ENCODE measurements around the gene CFAP299. TPM values are rescaled to one million over a fixed set of nuclear protein-coding genes. Genes with fewer than 3 reads are reported as not detected.

CFAP299 gene
- polyA plus RNA-seq, 1 experiment, result 3.3 TPM

DNA sequence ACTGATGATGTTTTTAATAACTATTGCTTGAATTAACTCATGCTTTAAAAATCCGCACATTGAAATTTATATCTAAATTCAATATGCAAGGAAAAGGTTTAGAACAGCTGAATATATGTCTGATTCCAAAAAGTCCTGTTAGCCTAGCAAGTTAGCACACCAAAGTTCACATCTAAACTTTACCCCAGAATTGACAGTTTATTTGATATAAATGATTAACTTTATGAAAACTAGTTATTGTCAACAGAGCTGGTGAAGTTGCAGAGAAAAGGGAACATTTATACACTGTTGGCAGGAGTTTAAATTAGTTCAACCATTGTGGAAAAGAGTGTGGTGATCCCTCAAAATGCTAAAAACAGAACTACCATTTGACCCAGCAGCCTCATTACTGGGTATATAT is 574.4 kb downstream of the CFAP299 start:
- TF ChIP-seq, protein P1, sequence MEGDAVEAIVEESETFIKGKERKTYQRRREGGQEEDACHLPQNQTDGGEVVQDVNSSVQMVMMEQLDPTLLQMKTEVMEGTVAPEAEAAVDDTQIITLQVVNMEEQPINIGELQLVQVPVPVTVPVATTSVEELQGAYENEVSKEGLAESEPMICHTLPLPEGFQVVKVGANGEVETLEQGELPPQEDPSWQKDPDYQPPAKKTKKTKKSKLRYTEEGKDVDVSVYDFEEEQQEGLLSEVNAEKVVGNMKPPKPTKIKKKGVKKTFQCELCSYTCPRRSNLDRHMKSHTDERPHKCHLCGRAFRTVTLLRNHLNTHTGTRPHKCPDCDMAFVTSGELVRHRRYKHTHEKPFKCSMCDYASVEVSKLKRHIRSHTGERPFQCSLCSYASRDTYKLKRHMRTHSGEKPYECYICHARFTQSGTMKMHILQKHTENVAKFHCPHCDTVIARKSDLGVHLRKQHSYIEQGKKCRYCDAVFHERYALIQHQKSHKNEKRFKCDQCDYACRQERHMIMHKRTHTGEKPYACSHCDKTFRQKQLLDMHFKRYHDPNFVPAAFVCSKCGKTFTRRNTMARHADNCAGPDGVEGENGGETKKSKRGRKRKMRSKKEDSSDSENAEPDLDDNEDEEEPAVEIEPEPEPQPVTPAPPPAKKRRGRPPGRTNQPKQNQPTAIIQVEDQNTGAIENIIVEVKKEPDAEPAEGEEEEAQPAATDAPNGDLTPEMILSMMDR (IDR thresholded peaks at IDR 0.05; ENCODE audit: insufficient read depth, low read depth, low read length), result no peak
- ChIA-PET CTCF (no interaction called here), POLR2A (no interaction called here)

DNA sequence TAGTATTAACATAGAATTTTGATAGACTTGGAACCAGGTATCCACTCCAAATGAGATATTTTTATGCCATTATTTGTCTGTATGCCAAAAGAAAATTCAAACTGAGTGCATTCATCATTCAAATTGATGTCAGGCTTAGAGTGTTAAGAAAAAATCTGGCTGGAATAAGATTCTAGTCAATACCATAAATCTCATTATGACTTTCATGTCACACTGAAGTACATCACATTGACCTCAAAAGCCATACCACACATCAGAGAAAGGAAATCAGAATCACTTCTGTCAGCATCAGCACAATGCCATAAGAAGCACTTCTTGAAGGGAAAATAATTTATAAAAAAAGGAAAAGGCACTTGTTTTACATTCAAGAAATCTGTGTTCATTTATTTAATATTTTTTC is 575.9 kb downstream of the CFAP299 start:
- CTCF ChIA-PET, result no interaction called here
- no peak overlapping the region for H3K4me3 ChIP-seq (ENCODE audit: low read depth, low read length)

More for the DNA sequence above, 574.4 kb downstream of the CFAP299 start:
- DNase-seq (ENCODE audit: low read depth), result no peak
- Histone ChIP-seq H3K36me3 (ENCODE audit: control insufficient read depth, insufficient read depth, low read length) (no peaks in the 10 kb centered on the region), H3K27me3 (ENCODE audit: control insufficient read depth, insufficient read depth, low read length) (no peaks in the 10 kb centered on the region), H3K4me3 (ENCODE audit: low read depth, low read length) (no peak overlapping the region)

DNA sequence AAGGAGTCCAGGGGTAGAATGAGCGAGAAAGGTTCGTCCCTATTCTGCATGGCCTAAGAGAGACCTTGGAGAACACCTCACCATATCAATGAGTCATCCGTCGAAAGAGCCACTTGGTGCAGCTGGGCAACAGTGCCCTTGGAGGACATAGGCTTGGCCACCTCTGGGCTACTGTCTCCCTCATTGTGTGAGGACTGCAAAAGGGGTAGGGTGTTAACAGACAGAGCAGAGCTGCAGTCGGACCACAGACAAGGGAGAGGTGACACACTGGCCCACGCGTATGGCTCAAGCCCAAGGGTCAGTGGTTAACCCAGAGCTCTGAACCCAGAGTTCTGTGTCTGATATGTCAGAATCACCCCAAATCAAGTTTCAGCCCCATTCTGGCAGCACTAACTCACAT is 576.8 kb downstream of the CFAP299 start:
- Histone ChIP-seq H3K4me3 (ENCODE audit: low read depth, low read length) (no peak overlapping the region), H3K36me3 (ENCODE audit: control insufficient read depth, insufficient read depth, low read length) (no peaks in the 10 kb centered on the region), H3K27me3 (ENCODE audit: control insufficient read depth, insufficient read depth, low read length) (no peaks in the 10 kb centered on the region)
- DNase-seq (ENCODE audit: low read depth), result no peak
- TF ChIP-seq, protein P1 (IDR thresholded peaks at IDR 0.05; ENCODE audit: insufficient read depth, low read depth, low read length), result no peak
- CTCF ChIA-PET, result no interaction called here
- POLR2A ChIA-PET, result no interaction called here

More for the DNA sequence above, 575.9 kb downstream of the CFAP299 start:
- no peaks in the 10 kb centered on the region for H3K27me3 ChIP-seq (ENCODE audit: control insufficient read depth, insufficient read depth, low read length)
- DNase-seq (ENCODE audit: low read depth), result no peak
- POLR2A ChIA-PET, result no interaction called here
- H3K36me3 ChIP-seq (ENCODE audit: control insufficient read depth, insufficient read depth, low read length), result no peaks in the 10 kb centered on the region
- TF ChIP-seq, protein P1 (IDR thresholded peaks at IDR 0.05; ENCODE audit: insufficient read depth, low read depth, low read length), result no peak

DNA sequence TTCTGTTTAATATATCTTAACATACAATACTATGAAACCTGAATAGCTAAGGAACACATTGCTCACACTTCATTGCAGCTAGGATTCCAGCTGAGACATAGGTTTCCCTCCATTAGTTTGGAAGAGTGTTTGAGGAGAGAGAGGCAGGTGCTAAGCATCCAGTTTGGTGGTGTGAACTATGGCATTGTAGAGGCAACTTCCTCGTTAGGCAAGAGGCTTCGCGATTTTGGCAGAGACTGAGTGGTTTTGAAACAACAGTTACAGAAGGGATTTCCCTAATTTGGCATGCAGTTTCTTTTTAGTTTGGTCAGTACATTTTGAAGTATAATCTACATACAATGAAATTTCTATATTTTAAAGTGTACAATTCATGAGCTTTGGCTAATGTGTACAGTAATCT is 577.9 kb downstream of the CFAP299 start:
- POLR2A ChIA-PET, result no interaction called here
- CTCF ChIA-PET, result no interaction called here
- no peaks in the 10 kb centered on the region for H3K36me3 ChIP-seq (ENCODE audit: control insufficient read depth, insufficient read depth, low read length)
- no peak for DNase-seq (ENCODE audit: low read depth)
- TF ChIP-seq, protein P1 (IDR thresholded peaks at IDR 0.05; ENCODE audit: insufficient read depth, low read depth, low read length), result no peak
- H3K27me3 ChIP-seq (ENCODE audit: control insufficient read depth, insufficient read depth, low read length), result no peaks in the 10 kb centered on the region
- no peak overlapping the region for H3K4me3 ChIP-seq (ENCODE audit: low read depth, low read length)

DNA sequence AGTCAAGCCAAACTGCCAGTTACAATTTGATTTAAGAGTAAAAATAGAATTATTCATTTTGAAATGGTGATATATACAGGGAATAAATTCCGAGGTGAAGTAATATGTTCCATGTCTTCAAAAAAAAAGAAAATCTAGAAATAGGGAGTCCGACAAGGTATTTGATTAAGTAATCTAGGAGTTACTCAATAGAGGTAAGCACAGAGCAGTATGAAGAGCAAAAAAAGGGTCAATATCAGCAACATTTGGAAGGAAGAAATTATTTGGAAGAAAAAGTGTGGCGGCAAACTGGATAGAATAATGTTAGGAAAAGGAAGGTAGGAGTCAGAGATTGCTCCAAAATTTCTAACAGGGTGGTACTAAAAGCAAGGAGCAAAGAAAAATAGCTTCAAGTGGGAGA is 581.2 kb downstream of the CFAP299 start:
- Histone ChIP-seq H3K36me3 (ENCODE audit: control insufficient read depth, insufficient read depth, low read length) (no peaks in the 10 kb centered on the region), H3K27me3 (ENCODE audit: control insufficient read depth, insufficient read depth, low read length) (no peaks in the 10 kb centered on the region), H3K4me3 (ENCODE audit: low read depth, low read length) (no peak overlapping the region)
- DNase-seq (ENCODE audit: low read depth), result no peak
- POLR2A ChIA-PET, result no interaction called here
- TF ChIP-seq, protein P1 (IDR thresholded peaks at IDR 0.05; ENCODE audit: insufficient read depth, low read depth, low read length), result no peak
- CTCF ChIA-PET, result no interaction called here

All from BJ (cell line).